ENCODE data around the gene ILDR2.

ILDR2 gene, protein sequence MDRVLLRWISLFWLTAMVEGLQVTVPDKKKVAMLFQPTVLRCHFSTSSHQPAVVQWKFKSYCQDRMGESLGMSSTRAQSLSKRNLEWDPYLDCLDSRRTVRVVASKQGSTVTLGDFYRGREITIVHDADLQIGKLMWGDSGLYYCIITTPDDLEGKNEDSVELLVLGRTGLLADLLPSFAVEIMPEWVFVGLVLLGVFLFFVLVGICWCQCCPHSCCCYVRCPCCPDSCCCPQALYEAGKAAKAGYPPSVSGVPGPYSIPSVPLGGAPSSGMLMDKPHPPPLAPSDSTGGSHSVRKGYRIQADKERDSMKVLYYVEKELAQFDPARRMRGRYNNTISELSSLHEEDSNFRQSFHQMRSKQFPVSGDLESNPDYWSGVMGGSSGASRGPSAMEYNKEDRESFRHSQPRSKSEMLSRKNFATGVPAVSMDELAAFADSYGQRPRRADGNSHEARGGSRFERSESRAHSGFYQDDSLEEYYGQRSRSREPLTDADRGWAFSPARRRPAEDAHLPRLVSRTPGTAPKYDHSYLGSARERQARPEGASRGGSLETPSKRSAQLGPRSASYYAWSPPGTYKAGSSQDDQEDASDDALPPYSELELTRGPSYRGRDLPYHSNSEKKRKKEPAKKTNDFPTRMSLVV

DNA sequence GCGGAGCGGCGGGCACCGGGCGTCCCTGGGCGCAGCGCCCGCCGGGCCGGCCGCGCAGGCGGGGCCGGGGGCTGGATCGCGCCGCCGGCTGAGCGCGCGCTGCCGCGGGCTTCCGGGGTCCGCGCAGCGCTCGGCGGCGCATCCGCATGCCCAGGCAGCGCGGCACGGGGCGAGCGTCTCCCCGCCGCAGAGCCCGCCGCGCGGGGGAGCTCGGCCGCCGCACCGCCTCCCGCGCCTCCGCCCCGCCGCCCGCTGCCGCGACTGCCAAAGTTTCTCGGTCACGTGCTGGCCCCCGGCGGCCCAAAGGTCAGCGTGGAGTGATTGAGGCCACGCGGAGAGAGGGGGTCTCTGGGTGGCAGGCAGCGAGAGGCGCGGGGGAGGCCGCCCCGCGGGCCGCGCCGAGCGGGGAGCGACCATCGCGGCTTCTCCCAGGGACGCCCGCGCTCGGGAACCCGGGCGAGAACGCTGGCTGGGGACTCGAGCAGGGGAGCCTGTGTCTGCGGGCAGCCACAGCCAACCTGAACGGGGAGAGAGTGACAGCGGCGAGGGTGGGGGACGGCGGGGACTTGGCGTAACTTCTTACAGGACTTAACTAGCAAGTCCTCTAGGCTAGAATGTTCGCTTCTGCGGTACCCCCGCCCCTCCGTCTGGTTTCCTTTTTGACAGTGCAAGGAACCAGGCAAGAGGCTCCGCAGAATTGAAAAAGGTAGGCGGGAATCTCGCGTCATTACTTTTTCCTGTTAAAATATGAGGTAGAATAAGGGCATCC is at the start of gene ILDR2:
ILDR2 (minus strand) TSS at position 180 of the 769 bp plus-strand sequence. CDS start 272 bp downstream, outside the sequence.
- no peak for DNase-seq

GRCh38 chr1:167022384-167022783 is 47.0 kb upstream of the ILDR2 start:
- DNase-seq: no peak

GRCh38 chr1:167016100-167016750 is 40.9 kb upstream of the ILDR2 start:
- DNase-seq: no peak

- DNase-seq: no peak
These were observed 38.0 kb upstream of the ILDR2 start for GRCh38 chr1:167013108-167013929.

- no peak for DNase-seq
These were observed 37.2 kb upstream of the ILDR2 start for GRCh38 chr1:167012570-167012969.

DNA sequence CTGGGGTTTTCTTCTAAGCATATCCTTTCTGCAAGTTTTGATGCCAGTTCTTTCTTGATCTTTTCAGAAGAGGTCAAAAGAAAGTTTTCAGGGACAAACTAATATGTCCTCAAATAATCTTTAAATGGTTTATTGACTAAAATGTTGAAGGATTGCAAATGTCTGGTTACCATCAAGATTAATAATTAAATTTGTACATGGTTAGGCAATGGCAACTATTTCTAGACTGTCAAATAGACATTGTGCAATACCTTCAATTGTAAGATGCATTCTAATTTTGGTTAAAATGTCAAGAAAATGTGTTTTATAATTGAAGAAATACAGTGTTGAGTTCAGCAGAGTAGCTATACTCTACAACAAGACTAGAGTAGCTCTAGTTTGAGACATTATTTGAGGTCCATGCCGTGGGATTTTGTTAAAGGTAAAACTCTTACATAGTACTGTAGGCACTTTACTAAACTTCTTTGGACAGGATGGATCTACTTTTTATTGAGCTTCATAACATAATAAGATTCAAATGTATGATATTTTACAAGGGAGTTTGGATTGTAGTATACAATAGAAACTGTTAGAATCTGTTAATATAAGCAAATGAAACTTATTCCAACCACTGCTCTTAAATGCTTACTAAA is 36.3 kb upstream of the ILDR2 start:
- no peak for DNase-seq

DNA sequence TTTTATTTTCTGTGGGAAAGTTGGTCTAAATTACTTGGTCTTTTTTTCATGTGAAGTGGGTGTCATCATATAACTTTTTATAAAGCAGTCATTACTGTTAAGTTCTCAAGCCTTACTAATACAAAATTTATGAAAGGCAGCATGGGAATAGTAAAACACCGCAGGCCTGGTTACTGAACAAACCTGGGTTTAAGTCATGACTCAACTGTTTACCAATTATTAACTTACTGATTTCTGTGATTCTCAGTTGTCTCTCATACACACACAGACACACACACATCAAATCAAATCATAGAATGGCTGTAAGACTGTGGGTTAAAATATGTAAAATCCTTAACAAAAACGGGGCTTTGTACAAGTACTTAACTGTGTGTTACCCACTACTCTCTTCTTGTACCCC is 28.4 kb upstream of the ILDR2 start:
- DNase-seq: no peak

DNA sequence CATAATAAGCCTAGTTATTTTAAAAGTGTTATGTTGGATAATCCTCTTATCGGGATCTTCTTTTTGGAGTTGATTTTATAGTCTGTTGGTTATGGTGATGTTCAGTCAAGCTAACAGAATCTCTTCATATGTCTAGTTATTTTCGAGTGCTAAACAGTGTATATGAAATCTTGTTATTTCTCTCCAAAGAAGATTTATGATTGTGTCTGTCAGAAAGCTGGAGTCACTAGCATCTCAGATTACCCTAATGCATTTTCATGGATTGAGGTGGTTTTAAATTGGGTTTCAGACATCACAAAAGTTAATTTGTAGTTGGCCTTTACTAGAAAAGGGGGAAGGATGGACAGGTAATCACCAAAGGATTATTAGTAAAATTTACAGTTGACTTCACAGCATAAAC is 27.0 kb upstream of the ILDR2 start:
- no peak for DNase-seq

GRCh38 chr1:167000546-167000945 is 25.2 kb upstream of the ILDR2 start:
- no peak for DNase-seq

DNA sequence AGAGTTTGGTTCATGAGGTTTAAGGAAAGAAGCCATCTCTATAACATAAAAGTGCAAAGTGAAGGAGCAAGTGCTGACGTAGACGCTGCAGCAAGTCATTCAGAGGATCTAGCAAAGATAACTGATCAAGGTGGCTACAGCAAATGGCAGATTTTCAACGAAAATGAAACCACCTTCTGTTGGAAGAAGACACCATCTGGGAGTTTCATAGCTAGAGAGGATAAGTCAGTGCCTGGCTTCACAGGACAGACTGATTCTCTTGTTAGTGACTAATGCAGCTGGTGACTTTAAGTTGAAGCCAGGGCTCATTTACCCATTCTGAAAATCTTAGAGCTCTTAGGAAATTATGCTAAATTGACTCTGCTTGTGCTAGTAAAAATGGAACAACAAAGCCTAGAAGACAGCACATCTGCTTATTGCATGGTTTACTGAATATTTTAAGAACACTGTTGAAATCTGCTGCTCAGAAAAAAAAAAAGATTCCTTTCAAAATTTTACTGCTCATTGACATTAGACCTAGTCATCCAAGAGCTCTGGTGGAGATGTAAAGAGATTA is 24.2 kb upstream of the ILDR2 start:
- DNase-seq: no peak

DNA sequence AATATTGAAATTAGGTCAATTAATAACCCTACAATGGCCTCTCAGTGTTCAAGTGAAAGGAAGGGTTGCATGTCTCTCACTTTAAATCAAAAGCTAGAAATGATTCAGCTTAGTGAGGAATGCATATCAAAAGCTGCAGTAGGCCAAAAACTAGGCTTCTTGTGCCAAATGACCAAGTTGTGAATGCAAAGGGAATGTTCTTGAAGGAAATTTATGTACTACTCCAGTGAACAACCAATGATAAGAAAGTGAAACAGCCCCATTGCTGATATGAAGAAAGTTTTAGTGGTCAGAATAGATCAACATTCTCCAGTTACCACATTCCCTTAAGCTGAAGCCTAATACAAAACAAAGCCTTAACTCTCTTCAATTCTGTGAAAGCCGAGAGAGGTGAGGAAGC is 23.7 kb upstream of the ILDR2 start:
- no peak for DNase-seq

DNA sequence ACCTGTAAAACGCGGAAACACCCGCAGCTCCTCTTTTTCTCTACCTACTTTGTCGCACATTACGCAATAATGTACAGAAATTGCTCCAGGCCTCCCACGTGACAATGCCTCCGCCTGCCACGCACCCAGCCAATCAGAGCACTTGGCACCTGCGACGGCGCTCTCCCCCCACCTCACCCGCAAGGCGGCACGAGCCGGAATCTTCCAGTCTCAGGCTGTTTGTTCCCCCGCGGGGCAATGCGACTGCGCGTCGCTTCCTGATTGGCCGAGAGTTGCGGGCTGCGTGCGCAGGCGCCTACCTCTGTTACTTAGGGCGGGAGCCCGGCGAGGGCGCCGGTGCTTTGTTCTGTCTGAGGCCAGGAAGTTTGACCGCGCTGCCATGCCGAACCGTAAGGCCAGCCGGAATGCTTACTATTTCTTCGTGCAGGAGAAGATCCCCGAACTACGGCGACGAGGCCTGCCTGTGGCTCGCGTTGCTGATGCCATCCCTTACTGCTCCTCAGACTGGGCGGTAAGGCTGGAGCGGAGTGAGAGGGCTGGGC is 13.7 kb upstream of the ILDR2 start, which contains the start of gene MAEL:
MAEL (plus strand) TSS at position 307 of the 542 bp plus-strand sequence; CDS start at position 380, 73 bp downstream.
- DNase-seq: no peak

GRCh38 chr1:166981589-166981988 is 6.2 kb upstream of the ILDR2 start:
- no peak for DNase-seq

DNA sequence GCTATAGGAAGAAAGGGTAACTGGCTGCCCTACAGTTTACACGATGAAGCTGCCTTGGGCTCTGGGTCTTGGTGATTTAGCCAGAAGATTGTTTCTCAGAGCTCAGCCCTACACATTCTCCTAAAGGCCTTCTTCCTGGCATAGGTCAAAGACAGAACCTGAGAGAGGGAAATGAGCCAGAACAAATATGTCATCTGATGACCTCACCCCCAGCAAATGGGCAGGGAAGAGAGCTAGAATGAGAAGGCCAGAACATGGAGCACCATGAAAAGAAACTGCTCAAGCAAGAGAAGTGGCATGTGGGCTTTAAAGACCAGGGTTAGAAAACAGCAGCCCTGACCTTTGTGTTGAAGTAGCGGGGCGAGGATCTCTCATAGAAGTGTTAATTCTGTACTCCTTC is 5.5 kb upstream of the ILDR2 start:
- no peak for DNase-seq

GRCh38 chr1:166980383-166980782 is 5.0 kb upstream of the ILDR2 start:
- no peak for DNase-seq

DNA sequence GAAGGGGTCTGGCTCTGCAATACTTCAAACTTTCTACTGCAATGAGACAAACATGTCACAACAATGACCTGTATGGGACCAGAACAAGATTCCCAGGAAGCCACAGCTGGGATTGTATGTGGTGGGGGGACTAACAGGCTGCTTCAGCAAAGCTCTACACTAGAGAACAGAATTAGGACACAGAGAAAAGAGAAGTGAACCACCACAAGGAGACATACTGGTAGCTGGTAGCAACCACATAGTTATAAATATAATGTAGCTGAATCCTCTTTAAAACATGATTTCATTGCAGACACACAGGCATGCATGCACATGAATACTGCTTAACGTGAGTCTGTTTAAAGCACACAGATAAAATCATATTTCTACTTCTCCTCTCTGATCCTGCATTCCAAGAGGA is 3.5 kb upstream of the ILDR2 start:
- no peak for DNase-seq

- no peak for DNase-seq
These were observed 2.6 kb upstream of the ILDR2 start for GRCh38 chr1:166977951-166978350.

DNA sequence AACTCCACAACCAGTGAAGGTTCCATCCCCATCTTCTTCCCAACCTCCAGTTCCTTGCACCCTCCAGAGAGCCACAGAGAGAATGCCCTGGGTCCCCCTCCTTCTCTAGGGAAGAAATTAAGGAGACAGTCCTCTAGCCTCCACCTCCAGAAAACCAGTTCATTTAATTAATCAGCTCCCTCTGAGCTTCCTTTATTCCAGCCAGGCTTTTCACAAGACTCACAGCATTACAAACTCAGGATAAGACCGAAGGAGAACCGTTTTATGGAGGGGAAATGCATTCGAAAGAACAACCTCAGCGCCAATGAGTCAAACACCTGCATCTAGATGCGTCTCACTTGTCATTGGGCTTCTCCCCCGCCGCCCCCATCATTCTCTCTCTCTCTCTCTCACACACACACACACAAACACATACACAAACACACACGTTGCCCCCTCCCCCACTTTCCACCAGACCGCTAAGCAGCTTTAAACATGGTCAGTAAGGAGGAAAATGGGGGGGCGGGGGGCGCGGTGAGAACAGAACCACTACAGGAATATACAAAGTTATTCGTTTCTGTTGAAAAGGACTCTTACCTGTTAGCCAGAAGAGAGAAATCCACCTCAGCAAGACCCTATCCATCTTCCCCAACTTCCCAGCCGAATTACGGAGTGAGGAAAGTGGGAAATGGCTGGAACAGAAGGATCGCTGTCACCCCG is 544 bp downstream of the ILDR2 start:
- DNase-seq: peak; percentile 8

GRCh38 chr1:166972826-166973225 is 2.5 kb downstream of the ILDR2 start:
- DNase-seq: no peak

DNA sequence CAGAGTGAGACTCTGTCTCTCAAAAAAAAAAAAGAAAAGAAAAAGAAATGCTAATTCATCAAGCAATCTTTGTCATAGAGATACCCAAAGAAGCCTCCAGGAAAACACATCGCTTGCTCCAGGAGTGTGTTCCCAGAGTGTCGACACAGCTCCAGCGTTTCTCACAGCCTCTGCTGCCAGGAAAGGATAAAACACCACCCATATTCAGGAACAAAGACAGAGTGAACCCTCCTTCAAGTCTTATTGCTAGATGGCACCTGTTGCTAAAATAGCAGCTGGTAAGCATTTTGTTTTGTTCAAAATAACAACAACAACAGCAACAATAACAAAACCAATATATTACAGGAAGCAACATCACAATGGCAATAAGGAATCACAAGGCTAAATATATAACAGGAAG is 3.1 kb downstream of the ILDR2 start:
- no peak for DNase-seq
